Smooth muscle cell (in vitro differentiated cells): ENCODE measurements around the gene METTL8. TPM values are rescaled to one million over a fixed set of nuclear protein-coding genes. Genes with fewer than 3 reads are reported as not detected.

Source experiments
- DNase-seq: peaks from one replicate; lab custom pipeline; 2025; ENCODE audit not compliant: unreplicated experiment; lab: John Stamatoyannopoulos, UW
- H2AFZ ChIP-seq: fragments of 200-600 bp; sonication (generic); 2 replicates; pipeline ENCODE4 v1.6.0; 2016; ENCODE audit warnings: antibody characterized with exemption, low read depth, mild to moderate bottlenecking
- H3F3A ChIP-seq: fragments of 200-600 bp; sonication (generic); 2 replicates; pipeline ENCODE4 v1.6.0; 2017; ENCODE audit warnings: antibody characterized with exemption, low read depth
- H3K27ac ChIP-seq: fragments of 200-600 bp; sonication (generic); 2 replicates; pipeline ENCODE4 v1.5.1; 2016; ENCODE audit warnings: low read depth, mild to moderate bottlenecking
- H3K27me3 ChIP-seq: fragments of 200-600 bp; sonication (generic); 2 replicates; pipeline ENCODE4 v1.6.1; 2016; ENCODE audit warnings: low read depth, mild to moderate bottlenecking
- H3K36me3 ChIP-seq: fragments of 200-600 bp; sonication (generic); 2 replicates; pipeline ENCODE4 v1.5.1; 2016; ENCODE audit warnings: low read depth
- H3K4me1 ChIP-seq: fragments of 200-600 bp; sonication (generic); 2 replicates; pipeline ENCODE4 v1.5.1; 2016; ENCODE audit warnings: low read depth
- H3K4me2 ChIP-seq: fragments of 200-600 bp; sonication (generic); 2 replicates; pipeline ENCODE4 v1.6.0; 2016; ENCODE audit warnings: mild to moderate bottlenecking
- H3K4me3 ChIP-seq: fragments of 200-600 bp; sonication (generic); 2 replicates; pipeline ENCODE4 v1.5.1; 2016; ENCODE audit warnings: mild to moderate bottlenecking
- H3K79me2 ChIP-seq: fragments of 200-600 bp; sonication (generic); 2 replicates; pipeline ENCODE4 v1.6.0; 2016; ENCODE audit warnings: low read depth, mild to moderate bottlenecking
- H3K9ac ChIP-seq: fragments of 200-600 bp; sonication (generic); 2 replicates; pipeline ENCODE4 v1.6.0; 2016; ENCODE audit warnings: low read depth
- H3K9me3 ChIP-seq: fragments of 200-600 bp; sonication (generic); replicated peaks from 2 replicates; pipeline ENCODE4 v1.5.1; 2016; ENCODE audit warnings: low read depth
- H4K20me1 ChIP-seq: fragments of 200-600 bp; sonication (generic); 2 replicates; pipeline ENCODE4 v1.6.0; 2016; ENCODE audit warnings: low read depth
- WGBS: methylation state at CpG from one replicate; pipeline ENCODE4 v1.1.7; 2016; ENCODE audit warnings: low lambda C conversion rate; 5-methylcytosine and 5-hydroxymethylcytosine counted together
- polyA plus RNA-seq: library from polyadenylated mRNA; unstranded; fragments of >200 nt; fragmentation: Nextera tagmentation; extraction: Ambion mirVana; gene quantifications from 2 replicates; pipeline ENCODE4 v1.2.1, GENCODE V29; 2016
- total RNA-seq: library from RNA; depleted of rRNA; stranded (reverse); fragments of >200 nt; gene quantifications from 2 replicates; pipeline ENCODE4 v1.2.3, GENCODE V29; 2014
- TF ChIP-seq, protein P1 (sequence below): fragments of 200-600 bp; sonication (generic); IDR thresholded peaks from 2 replicates; pipeline ENCODE4 v1.5.1; 2017; ENCODE audit warnings: borderline replicate concordance, mild to moderate bottlenecking, antibody characterized with exemption; ENCODE audit not compliant: insufficient read depth, poor library complexity, severe bottlenecking

The METTL8 gene
- total and polyA plus RNA-seq, 2 experiments from 2014 or later = 14.5 to 26.8 TPM

DNA sequence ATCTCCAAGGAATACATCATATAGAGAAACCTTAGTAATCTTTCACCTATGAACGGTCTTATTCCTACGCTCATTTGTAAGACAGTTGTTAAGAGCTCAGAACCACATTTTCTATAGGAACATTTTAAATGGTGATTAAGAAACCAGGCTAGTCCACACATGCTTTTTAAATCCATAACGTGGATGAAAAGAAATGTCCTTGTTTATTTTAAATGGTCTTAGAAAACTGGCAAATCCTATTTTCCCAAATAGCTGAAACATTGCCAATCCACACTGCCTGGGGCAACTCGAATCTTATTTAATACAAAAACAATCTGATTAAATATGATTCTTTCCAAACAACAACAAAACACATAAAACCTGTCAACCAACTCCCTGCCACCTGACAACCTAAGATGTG lies 23.7 kb downstream of the METTL8 start:
- no peaks in the 10 kb centered on the region for H3K9me3 ChIP-seq
- peaks cover 16% of the 10 kb centered on the region for H3K4me1 ChIP-seq
- H3K36me3 ChIP-seq = no peaks in the 10 kb centered on the region
- peak overlapping the region; percentile 42 for H3K27ac ChIP-seq
- TF ChIP-seq, protein P1, sequence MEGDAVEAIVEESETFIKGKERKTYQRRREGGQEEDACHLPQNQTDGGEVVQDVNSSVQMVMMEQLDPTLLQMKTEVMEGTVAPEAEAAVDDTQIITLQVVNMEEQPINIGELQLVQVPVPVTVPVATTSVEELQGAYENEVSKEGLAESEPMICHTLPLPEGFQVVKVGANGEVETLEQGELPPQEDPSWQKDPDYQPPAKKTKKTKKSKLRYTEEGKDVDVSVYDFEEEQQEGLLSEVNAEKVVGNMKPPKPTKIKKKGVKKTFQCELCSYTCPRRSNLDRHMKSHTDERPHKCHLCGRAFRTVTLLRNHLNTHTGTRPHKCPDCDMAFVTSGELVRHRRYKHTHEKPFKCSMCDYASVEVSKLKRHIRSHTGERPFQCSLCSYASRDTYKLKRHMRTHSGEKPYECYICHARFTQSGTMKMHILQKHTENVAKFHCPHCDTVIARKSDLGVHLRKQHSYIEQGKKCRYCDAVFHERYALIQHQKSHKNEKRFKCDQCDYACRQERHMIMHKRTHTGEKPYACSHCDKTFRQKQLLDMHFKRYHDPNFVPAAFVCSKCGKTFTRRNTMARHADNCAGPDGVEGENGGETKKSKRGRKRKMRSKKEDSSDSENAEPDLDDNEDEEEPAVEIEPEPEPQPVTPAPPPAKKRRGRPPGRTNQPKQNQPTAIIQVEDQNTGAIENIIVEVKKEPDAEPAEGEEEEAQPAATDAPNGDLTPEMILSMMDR = no peak
- H3K9ac ChIP-seq = peak overlapping the region; percentile 1
- H3K27me3 ChIP-seq = no peaks in the 10 kb centered on the region
- 58% methylated on average over 4 of the region's 4 CpGs for WGBS
- no peak for DNase-seq
- no peak overlapping the region for H3K4me3 ChIP-seq
- peaks cover 16% of the 10 kb centered on the region for H3K79me2 ChIP-seq
- H2AFZ ChIP-seq = no peak overlapping the region
- H3F3A ChIP-seq = no peaks in the 10 kb centered on the region
- H3K4me2 ChIP-seq = peak overlapping the region; percentile 60
- no peaks in the 10 kb centered on the region for H4K20me1 ChIP-seq

- Histone ChIP-seq H2AFZ (no peak overlapping the region), H3K9ac (no peak overlapping the region), H4K20me1 (no peaks in the 10 kb centered on the region), H3K4me2 (peak overlapping the region; percentile 60), H3K27me3 (no peaks in the 10 kb centered on the region), H3F3A (no peaks in the 10 kb centered on the region), H3K79me2 (peaks cover 10% of the 10 kb centered on the region), H3K4me1 (peaks cover 16% of the 10 kb centered on the region), H3K36me3 (no peaks in the 10 kb centered on the region), H3K9me3 (no peaks in the 10 kb centered on the region), H3K27ac (peak overlapping the region; percentile 42), H3K4me3 (no peak overlapping the region)
- 43% methylated on average over 8 of the region's 8 CpGs for WGBS
- TF ChIP-seq, protein P1 = no peak
- DNase-seq = no peak
Measured at GRCh38 chr2:171409436-171409971, 24.3 kb downstream of the METTL8 start.

GRCh38 chr2:171407676-171408044 lies 26.1 kb downstream of the METTL8 start:
- no peaks in the 10 kb centered on the region for H3K27me3 ChIP-seq
- H3K27ac ChIP-seq = no peak overlapping the region
- 94% methylated on average over 1 of the region's 1 CpG for WGBS
- no peak for DNase-seq
- no peak overlapping the region for H3K9ac ChIP-seq
- TF ChIP-seq, protein P1 = no peak
- no peak overlapping the region for H3K4me3 ChIP-seq
- H3K9me3 ChIP-seq = no peaks in the 10 kb centered on the region
- no peak overlapping the region for H3K4me2 ChIP-seq
- peaks cover 16% of the 10 kb centered on the region for H3K4me1 ChIP-seq
- no peaks in the 10 kb centered on the region for H3K36me3 ChIP-seq
- no peak overlapping the region for H2AFZ ChIP-seq
- no peaks in the 10 kb centered on the region for H3F3A ChIP-seq
- H3K79me2 ChIP-seq = no peaks in the 10 kb centered on the region
- no peaks in the 10 kb centered on the region for H4K20me1 ChIP-seq

DNA sequence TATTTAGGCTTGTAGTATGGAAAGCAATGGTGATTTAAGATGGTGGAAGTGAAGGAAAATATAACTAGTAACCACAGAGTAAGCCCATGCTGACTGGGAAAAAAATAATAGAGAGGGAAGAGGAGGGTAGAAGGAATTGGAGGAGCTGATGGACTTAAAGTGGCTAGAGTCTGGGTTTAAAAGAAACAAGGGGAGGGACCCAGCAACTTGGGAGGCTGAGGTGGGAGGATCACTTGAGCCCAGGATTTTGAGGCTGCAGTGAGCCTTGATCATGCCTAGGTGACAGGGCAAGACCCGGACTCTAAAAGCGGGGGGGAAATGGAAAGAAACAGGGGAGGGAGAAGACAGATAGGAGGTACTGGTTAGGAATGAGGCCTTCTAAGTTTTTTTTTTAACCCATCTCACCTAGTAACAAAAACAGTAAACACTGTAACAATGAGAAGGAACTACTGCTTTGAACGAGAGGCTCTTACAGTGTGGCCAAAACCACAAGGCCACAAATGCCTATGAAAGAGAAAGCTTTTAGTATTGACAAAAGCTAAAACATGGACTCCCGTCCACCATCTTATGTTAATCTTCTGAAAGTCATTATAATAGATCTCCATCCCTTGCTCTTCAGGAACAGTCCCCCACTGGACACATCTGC lies 26.6 kb downstream of the METTL8 start:
- Histone ChIP-seq H2AFZ (no peak overlapping the region), H3K4me2 (no peak overlapping the region), H3K79me2 (peaks cover 1% of the 10 kb centered on the region), H3K4me3 (no peak overlapping the region), H3K4me1 (peaks cover 16% of the 10 kb centered on the region), H3K27me3 (no peaks in the 10 kb centered on the region), H3K9ac (no peak overlapping the region), H3K36me3 (no peaks in the 10 kb centered on the region), H3K9me3 (no peaks in the 10 kb centered on the region), H3K27ac (no peak overlapping the region), H4K20me1 (no peaks in the 10 kb centered on the region), H3F3A (no peaks in the 10 kb centered on the region)
- DNase-seq = no peak
- TF ChIP-seq, protein P1 = no peak
- WGBS = 89% methylated on average over 4 of the region's 4 CpGs
